Measurements from ENCODE around the gene RFX7. TPM values are rescaled to one million over a fixed set of nuclear protein-coding genes. Genes with fewer than 3 reads are reported as not detected.
A peak's percentile ranks its signal among the peaks of the same experiment; 100 is the strongest.

The RFX7 gene
- total RNA-seq, 1 experiment from 2014 or later = 5.5 TPM

DNA sequence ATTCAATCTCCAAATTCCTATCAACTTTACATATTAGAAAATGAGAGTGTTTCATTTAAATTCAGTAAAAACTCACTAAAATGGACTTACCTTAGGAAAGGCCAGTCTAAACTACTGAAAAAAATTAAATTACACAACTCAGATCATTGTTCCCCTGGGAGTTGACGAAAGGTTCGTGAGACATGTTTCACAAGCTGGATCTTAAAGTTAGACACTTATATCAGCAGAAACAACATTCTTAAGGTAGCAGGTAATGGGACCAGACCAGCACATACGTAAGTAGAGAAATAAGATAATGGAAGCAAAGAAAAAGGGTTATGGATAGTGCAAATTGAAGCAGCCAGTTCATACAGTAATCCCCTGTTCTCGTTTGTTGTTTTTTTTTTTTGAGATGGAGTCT, 8.9 kb downstream of the RFX7 start:
- no peak overlapping the region for H3K4me3 ChIP-seq
- H3K36me3 ChIP-seq = peaks cover 41% of the 10 kb centered on the region
- H3K27ac ChIP-seq = no peak overlapping the region
- no peaks in the 10 kb centered on the region for H3K27me3 ChIP-seq (replicated peaks)
- no peak for DNase-seq (ENCODE audit: low read depth in 1 of 2, low spot score in 2 of 2)
- peaks cover 7% of the 10 kb centered on the region; the same call in 1 of the 2 replicates for H3K4me1 ChIP-seq (replicated peaks)
- H3K9me3 ChIP-seq (replicated peaks) = peaks cover 10% of the 10 kb centered on the region

DNA sequence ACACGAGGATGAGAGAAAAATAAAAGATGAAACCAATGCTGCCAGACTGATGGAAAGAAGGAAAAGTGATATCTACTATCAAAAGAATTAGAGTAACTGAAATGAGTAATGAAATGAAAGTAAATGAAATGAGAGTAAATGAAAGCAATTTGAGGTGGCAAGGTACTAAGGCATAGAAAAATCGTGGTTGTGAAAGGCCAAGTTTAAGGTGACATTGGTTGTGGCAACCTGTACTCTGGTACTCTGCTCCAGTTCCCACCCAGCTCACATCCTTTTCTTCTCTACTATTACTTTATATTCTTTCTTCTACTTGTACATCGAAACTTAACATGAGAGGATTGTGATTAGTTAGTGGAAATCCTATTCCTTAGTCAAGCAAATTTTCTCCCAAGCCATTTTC, 10.1 kb downstream of the RFX7 start:
- H3K27me3 ChIP-seq (replicated peaks) = no peaks in the 10 kb centered on the region
- H3K27ac ChIP-seq = no peak overlapping the region
- H3K4me3 ChIP-seq = no peak overlapping the region
- peaks cover 7% of the 10 kb centered on the region; the same call in 1 of the 2 replicates for H3K4me1 ChIP-seq (replicated peaks)
- DNase-seq (ENCODE audit: low read depth in 1 of 2, low spot score in 2 of 2) = no peak
- peaks cover 47% of the 10 kb centered on the region for H3K36me3 ChIP-seq
- H3K9me3 ChIP-seq (replicated peaks) = peaks cover 10% of the 10 kb centered on the region

DNA sequence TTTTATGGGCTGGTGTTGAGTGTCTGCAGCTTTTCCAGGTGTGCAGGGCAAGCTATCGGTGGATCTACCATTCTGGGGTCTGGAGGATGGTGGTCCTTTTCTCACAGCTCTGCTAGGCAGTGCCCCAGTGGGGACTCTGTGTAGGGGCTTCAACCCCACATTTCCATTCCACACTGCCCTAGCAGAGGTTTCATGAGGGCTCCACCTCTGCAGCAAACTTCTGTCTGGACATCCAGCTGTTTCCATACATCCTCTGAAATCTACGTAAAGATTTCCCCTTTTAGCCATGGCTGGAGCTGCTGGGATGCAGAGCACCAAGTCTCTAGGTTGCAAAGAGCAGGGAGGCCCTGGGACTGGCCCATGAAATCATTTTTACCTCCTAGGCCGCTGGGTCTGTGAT, 11.6 kb downstream of the RFX7 start:
- no peak for DNase-seq (ENCODE audit: low read depth in 1 of 2, low spot score in 2 of 2)
- Histone ChIP-seq H3K4me3 (no peak overlapping the region), H3K9me3 (replicated peaks) (peaks cover 10% of the 10 kb centered on the region), H3K4me1 (replicated peaks) (peaks cover 7% of the 10 kb centered on the region; the same call in 1 of the 2 replicates), H3K27me3 (replicated peaks) (no peaks in the 10 kb centered on the region), H3K27ac (no peak overlapping the region), H3K36me3 (peaks cover 51% of the 10 kb centered on the region)

DNA sequence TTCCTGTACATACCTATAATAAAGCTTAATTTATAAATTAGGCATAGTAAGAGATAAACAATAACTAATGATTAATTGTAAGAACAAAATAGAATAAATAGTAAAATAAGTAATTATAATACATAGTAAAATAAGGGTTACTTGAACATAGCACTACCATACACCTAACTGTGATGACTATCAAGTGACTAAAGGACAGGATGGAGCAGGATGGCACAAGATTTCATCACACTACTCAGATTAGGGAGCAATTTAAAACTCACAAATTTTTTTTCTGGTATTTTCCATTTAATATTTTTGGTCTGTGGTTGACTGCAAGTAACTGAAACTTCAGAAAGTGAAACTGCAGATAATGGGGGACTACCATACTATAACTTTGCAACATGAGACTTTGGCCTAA, 14.8 kb downstream of the RFX7 start:
- Histone ChIP-seq H3K27me3 (replicated peaks) (no peaks in the 10 kb centered on the region), H3K4me1 (replicated peaks) (no peaks in the 10 kb centered on the region), H3K9me3 (replicated peaks) (peaks cover 10% of the 10 kb centered on the region), H3K36me3 (peaks cover 40% of the 10 kb centered on the region), H3K27ac (no peak overlapping the region), H3K4me3 (no peak overlapping the region)
- DNase-seq (ENCODE audit: low read depth in 1 of 2, low spot score in 2 of 2) = no peak

DNA sequence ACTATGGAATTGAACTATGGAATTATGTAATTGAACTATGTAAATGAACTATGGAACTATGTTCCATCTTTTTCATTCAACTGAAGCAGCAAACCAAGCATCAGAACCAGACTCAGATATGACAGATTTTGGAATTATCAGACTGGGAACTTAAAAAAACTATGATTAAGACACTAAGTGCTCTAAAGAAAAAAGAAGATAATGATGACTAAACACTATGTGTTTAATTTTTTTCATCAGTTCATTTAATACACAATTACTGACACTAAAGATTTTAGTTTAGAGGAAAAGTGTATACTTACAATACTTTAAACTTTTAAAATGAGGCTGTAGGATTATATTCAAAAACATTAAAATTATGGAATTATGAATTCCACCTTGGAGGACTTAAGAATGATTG, 15.3 kb downstream of the RFX7 start:
- H3K27me3 ChIP-seq (replicated peaks) = no peaks in the 10 kb centered on the region
- H3K4me3 ChIP-seq = no peak overlapping the region
- no peaks in the 10 kb centered on the region for H3K4me1 ChIP-seq (replicated peaks)
- peaks cover 10% of the 10 kb centered on the region for H3K9me3 ChIP-seq (replicated peaks)
- DNase-seq (ENCODE audit: low read depth in 1 of 2, low spot score in 2 of 2) = no peak
- peaks cover 37% of the 10 kb centered on the region for H3K36me3 ChIP-seq
- H3K27ac ChIP-seq = no peak overlapping the region

DNA sequence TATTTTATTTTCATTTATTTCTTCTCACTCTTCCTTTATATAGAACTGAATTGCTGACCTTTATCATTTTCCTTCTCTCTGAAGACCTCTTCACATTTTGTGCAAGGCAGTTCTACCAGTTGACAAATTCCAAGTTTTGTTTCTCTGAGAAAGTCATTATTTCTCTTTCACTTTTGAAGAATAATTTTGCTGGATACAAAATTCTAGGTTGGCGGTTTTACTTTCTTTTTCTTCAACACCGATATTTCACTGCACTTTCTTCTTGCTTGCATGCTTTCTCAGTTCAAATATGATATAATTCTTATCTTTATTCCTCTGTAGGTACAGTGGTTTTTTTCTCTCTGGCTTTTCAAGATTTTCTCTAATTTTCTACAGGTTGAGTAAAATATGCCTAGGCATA, 15.9 kb downstream of the RFX7 start:
- Histone ChIP-seq H3K4me3 (no peak overlapping the region), H3K27me3 (replicated peaks) (no peaks in the 10 kb centered on the region), H3K9me3 (replicated peaks) (peaks cover 10% of the 10 kb centered on the region), H3K4me1 (replicated peaks) (no peaks in the 10 kb centered on the region), H3K36me3 (peaks cover 36% of the 10 kb centered on the region), H3K27ac (no peak overlapping the region)
- no peak for DNase-seq (ENCODE audit: low read depth in 1 of 2, low spot score in 2 of 2)

DNA sequence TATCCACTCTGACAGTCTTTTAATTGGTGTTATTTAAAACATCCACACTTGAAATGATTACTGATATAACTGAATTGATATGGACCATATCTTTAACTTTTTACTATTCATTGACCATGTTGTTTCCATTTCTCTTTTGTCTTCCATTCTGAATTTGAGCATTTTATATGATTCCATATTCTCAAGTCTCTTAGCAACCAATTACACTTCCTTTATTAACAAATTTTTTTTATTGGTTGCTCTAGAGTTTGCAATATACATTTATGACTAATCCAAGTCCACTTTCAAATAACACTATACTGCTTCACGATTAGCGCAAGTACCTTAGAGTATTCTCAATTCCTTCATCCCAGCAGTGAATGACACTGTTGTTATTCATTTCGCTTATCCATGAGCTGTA, 16.4 kb downstream of the RFX7 start:
- H3K27ac ChIP-seq = no peak overlapping the region
- peaks cover 32% of the 10 kb centered on the region for H3K36me3 ChIP-seq
- no peak overlapping the region for H3K4me3 ChIP-seq
- peaks cover 10% of the 10 kb centered on the region for H3K9me3 ChIP-seq (replicated peaks)
- DNase-seq (ENCODE audit: low read depth in 1 of 2, low spot score in 2 of 2) = no peak
- no peaks in the 10 kb centered on the region for H3K4me1 ChIP-seq (replicated peaks)
- H3K27me3 ChIP-seq (replicated peaks) = no peaks in the 10 kb centered on the region

DNA sequence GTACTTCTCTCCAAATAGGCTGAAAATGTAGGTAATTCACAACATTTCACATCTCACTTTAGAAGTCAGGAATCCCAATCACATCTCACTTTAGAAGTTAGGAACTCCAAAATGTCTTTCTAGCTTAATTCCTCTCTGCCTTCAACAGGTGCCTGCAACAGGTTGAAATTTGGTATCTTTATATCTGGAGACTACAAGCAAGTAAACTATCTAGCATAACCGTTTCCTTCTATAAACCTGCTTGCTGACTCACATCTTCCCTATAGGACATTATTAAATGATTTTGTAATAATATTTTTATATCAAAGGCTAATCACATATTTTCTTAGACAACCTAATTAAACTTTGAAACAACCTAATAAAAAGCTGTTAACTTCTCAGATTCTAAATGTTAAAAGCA, 18.2 kb downstream of the RFX7 start:
- H3K36me3 ChIP-seq = peaks cover 16% of the 10 kb centered on the region
- H3K27ac ChIP-seq = no peak overlapping the region
- no peaks in the 10 kb centered on the region for H3K4me1 ChIP-seq (replicated peaks)
- H3K4me3 ChIP-seq = no peak overlapping the region
- no peaks in the 10 kb centered on the region for H3K27me3 ChIP-seq (replicated peaks)
- DNase-seq (ENCODE audit: low read depth in 1 of 2, low spot score in 2 of 2) = no peak
- H3K9me3 ChIP-seq (replicated peaks) = no peaks in the 10 kb centered on the region; the same call in 1 of the 2 replicates

DNA sequence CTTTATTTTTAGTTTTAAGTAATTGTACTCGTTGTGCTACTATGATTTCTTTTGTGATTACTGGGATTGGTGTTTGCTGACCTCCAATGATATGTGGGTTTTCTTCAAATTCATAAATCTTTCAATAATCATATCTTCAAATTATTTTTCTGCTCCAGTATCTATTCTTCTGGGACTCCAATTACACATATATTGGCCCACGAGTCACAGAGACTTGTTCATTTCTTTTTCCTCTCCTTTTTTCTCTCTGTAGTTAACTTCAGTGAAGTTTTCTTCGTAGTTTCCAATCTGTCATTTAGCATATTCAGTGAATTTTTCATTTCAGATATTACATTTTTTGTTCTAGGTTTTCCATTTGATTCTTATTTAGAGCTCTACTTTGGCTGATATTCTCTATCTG, 21.4 kb downstream of the RFX7 start:
- Histone ChIP-seq H3K27ac (no peak overlapping the region), H3K9me3 (replicated peaks) (no peaks in the 10 kb centered on the region; the same call in 1 of the 2 replicates), H3K27me3 (replicated peaks) (no peaks in the 10 kb centered on the region), H3K4me1 (replicated peaks) (no peaks in the 10 kb centered on the region), H3K4me3 (no peak overlapping the region), H3K36me3 (peaks cover 5% of the 10 kb centered on the region; the same call in 1 of the 2 replicates)
- DNase-seq (ENCODE audit: low read depth in 1 of 2, low spot score in 2 of 2) = no peak

DNA sequence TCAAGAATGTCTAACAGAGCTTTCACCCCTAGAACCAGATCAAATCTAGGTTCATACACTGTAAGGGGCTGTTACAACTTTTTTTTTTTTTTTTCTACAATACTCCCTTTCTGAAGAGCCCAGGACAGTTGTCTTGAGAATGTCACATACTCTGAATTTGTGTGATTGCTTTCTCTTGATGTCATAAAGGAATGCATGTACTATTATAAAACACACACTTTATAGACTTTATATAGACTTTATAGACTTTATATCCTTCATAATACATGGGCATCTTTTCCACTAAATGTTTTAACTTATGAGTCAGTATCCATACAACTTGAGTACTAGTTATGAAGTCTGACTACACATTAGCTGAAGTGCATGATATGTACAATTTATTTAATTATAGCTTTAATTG, 26.3 kb downstream of the RFX7 start:
- Histone ChIP-seq H3K27me3 (replicated peaks) (no peaks in the 10 kb centered on the region), H3K4me3 (no peak overlapping the region), H3K9me3 (replicated peaks) (no peaks in the 10 kb centered on the region), H3K36me3 (peaks cover 5% of the 10 kb centered on the region), H3K4me1 (replicated peaks) (no peaks in the 10 kb centered on the region), H3K27ac (no peak overlapping the region)
- no peak for DNase-seq (ENCODE audit: low read depth in 1 of 2, low spot score in 2 of 2)

DNA sequence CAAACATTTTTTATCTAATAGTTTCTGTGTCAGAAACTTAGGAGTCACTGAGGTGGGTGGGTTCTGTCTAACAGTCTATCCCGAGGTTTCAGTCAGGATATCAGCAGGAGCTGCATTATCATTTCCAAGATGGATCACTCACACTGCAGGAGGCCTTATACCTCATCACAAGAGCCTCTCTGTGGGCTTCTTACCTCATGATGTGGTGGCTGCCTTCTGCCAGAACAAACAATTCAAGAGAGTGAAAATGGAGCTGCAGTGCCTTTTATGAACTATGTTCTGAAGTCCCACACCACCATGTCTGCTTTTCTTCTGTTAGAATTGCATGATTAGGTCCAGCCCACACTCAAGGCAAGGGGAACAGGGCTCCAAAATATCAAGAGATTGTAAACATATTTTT, 27.9 kb downstream of the RFX7 start:
- no peak overlapping the region for H3K27ac ChIP-seq

DNA sequence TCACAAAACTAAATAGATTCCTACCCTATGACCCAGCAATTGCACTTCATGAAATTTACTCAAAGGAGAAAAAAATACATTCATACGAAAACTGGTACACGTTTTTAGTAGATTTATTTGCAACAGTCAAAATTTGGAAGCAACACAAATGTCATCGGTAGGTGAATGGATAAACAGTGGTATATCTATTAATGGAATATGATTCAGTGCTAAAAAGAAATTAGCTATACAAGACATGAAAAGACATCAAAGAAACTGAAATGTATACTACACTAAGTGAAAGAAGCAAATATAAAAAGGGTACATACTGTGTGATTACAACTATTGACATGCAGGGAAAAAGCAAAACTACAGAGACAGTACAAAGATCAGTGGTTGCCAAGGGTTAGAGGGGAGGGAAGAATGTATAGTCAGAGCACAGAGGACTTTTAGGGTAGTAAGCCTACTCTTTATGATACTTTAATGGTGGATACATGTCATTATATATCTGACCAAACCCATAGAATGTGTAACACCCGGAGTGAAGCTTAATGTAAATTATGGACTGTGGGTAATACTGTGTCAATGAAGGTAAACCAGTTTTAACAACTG, 31.6 kb downstream of the RFX7 start:
- H3K27ac ChIP-seq = no peak overlapping the region
- H3K27me3 ChIP-seq (replicated peaks) = no peaks in the 10 kb centered on the region
- no peak overlapping the region for H3K4me3 ChIP-seq
- DNase-seq (ENCODE audit: low read depth in 1 of 2, low spot score in 2 of 2) = no peak
- no peaks in the 10 kb centered on the region for H3K9me3 ChIP-seq (replicated peaks)
- no peaks in the 10 kb centered on the region; the same call in 1 of the 2 replicates for H3K36me3 ChIP-seq
- H3K4me1 ChIP-seq (replicated peaks) = peaks cover 9% of the 10 kb centered on the region

More for the DNA sequence above, 27.9 kb downstream of the RFX7 start:
- H3K27me3 ChIP-seq (replicated peaks) = no peaks in the 10 kb centered on the region
- DNase-seq (ENCODE audit: low read depth in 1 of 2, low spot score in 2 of 2) = no peak
- no peaks in the 10 kb centered on the region for H3K4me1 ChIP-seq (replicated peaks)
- no peaks in the 10 kb centered on the region for H3K9me3 ChIP-seq (replicated peaks)
- no peak overlapping the region for H3K4me3 ChIP-seq
- H3K36me3 ChIP-seq = peaks cover 5% of the 10 kb centered on the region

DNA sequence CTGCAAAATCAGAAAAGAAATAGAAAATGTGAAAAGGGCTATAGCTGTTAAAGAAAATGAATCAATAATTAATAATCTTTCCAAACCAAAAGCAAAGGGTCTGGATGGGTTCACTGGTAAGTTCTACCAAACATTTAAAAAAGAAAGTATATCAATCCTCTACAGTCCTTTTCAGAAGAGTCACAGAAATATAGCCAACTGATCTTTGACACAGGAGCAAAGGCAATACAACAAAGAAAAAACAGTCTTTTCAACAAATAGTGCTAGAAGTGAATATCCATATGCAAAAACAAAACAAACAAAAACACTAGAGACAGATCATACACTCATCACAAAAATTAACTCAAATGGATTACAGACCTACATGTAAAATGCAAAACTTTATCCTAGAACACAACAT, 32.6 kb downstream of the RFX7 start:
- no peaks in the 10 kb centered on the region for H3K9me3 ChIP-seq (replicated peaks)
- DNase-seq (ENCODE audit: low read depth in 1 of 2, low spot score in 2 of 2) = no peak
- no peaks in the 10 kb centered on the region; the same call in 1 of the 2 replicates for H3K36me3 ChIP-seq

DNA sequence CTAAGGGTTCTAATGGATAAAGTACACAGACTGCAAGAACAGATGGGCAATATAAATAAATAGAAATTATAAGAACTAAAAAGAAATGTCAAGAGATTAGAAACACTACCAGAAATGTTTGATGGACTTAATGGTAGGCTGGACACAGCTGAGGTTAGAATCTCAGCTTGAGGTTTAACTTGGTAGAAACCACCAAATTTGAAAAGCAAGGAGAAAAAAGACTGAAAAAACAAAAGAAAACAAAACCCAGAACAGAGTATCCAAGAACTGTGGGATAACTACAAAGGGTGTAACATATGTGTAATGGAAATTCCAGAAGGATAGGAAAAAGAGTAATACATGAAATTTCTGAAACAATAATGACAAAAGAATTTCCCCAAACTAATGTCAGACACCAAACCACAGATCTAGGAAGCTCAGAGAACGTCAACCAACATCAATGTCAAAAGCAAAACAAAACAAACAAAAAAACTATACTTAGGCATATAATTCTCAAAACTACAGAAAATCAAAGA, 35.0 kb downstream of the RFX7 start:
- Histone ChIP-seq H3K27ac (no peak overlapping the region), H3K4me3 (no peak overlapping the region)
- peak in 1 of 2 experiments; percentile 6 for DNase-seq (ENCODE audit: low read depth in 1 of 2, low spot score in 2 of 2)

More for the DNA sequence above, 32.6 kb downstream of the RFX7 start:
- Histone ChIP-seq H3K27me3 (replicated peaks) (no peaks in the 10 kb centered on the region), H3K4me3 (no peak overlapping the region), H3K27ac (no peak overlapping the region), H3K4me1 (replicated peaks) (peaks cover 9% of the 10 kb centered on the region)

DNA sequence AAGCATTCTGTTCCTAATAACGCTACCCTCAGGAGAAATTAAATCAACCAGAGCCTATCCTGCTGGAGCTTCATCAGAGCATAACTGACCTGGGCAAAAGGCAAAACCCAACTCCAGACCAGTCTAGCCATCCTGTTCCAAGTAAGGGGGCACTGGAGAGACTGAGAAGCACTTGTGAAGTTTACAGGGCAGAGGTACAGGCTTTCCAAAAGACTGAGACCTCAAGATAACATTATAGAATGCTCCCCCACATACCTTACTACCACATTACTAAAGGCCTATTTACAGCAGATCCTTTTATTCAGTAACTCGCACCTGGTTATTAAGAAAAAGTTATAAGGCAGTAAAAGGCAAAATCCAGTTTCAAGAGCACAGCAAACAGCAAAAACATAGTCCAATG, 35.5 kb downstream of the RFX7 start:
- peaks cover 9% of the 10 kb centered on the region for H3K4me1 ChIP-seq (replicated peaks)
- no peaks in the 10 kb centered on the region; the same call in 1 of the 2 replicates for H3K36me3 ChIP-seq
- no peak for DNase-seq (ENCODE audit: low read depth in 1 of 2, low spot score in 2 of 2)
- no peak overlapping the region for H3K27ac ChIP-seq
- H3K9me3 ChIP-seq (replicated peaks) = no peaks in the 10 kb centered on the region
- H3K4me3 ChIP-seq = no peak overlapping the region
- H3K27me3 ChIP-seq (replicated peaks) = no peaks in the 10 kb centered on the region

More for the DNA sequence above, 35.0 kb downstream of the RFX7 start:
- Histone ChIP-seq H3K36me3 (no peaks in the 10 kb centered on the region; the same call in 1 of the 2 replicates), H3K4me1 (replicated peaks) (peaks cover 9% of the 10 kb centered on the region), H3K27me3 (replicated peaks) (no peaks in the 10 kb centered on the region), H3K9me3 (replicated peaks) (no peaks in the 10 kb centered on the region)
